ENCODE data around the gene SHMT1.

DNA sequence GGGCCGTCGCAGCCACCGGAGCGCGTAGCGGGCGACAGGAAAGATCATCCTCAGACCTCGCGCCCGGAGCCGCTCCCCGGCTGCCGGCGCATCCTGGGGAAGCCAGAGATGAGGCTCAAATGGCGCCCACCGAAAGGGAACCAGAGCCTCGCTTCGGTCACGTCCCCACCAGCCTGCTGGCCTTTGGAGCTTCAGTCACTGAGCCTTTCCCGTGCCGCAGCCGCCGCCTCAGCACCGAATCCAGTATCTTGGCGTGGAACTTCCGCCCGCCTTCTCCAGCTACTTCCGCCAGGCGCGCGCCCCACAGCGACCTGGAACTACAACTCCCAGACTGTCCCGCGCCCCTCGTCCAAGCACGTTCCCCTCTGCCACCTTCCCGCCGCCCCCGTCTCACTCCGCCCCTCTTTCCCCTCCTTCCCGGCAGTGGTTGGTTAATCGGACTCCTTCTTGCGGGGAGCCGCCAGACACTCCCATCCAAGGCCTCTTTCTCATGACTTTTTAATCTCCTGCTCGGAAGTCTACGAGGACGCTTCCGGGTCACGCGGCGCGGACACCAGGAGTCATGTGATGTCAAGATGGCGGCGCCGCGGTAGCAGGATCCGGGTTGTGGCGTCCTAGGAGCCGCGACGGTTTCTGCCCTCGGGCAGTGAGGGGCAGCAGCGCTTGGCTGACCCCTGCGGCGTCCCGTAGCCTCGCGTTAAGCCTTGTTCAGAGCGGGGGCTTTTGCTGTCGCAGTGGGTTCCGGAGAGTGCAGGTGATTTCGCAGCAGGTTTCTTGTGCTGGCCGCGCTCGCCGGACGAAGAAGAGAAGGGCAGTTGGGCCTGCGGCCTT, 48.4 kb downstream of the SHMT1 start, which contains the start of the genes SMCR8 and TOP3A:
- TF ChIP-seq, protein P1, sequence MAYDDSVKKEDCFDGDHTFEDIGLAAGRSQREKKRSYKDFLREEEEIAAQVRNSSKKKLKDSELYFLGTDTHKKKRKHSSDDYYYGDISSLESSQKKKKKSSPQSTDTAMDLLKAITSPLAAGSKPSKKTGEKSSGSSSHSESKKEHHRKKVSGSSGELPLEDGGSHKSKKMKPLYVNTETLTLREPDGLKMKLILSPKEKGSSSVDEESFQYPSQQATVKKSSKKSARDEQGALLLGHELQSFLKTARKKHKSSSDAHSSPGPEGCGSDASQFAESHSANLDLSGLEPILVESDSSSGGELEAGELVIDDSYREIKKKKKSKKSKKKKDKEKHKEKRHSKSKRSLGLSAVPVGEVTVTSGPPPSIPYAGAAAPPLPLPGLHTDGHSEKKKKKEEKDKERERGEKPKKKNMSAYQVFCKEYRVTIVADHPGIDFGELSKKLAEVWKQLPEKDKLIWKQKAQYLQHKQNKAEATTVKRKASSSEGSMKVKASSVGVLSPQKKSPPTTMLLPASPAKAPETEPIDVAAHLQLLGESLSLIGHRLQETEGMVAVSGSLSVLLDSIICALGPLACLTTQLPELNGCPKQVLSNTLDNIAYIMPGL (CRISPR knock-in tag; IDR thresholded peaks at IDR 0.05; ENCODE audit: borderline replicate concordance), result no peak
- TF ChIP-seq, protein P2, sequence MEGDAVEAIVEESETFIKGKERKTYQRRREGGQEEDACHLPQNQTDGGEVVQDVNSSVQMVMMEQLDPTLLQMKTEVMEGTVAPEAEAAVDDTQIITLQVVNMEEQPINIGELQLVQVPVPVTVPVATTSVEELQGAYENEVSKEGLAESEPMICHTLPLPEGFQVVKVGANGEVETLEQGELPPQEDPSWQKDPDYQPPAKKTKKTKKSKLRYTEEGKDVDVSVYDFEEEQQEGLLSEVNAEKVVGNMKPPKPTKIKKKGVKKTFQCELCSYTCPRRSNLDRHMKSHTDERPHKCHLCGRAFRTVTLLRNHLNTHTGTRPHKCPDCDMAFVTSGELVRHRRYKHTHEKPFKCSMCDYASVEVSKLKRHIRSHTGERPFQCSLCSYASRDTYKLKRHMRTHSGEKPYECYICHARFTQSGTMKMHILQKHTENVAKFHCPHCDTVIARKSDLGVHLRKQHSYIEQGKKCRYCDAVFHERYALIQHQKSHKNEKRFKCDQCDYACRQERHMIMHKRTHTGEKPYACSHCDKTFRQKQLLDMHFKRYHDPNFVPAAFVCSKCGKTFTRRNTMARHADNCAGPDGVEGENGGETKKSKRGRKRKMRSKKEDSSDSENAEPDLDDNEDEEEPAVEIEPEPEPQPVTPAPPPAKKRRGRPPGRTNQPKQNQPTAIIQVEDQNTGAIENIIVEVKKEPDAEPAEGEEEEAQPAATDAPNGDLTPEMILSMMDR (IDR thresholded peaks at IDR 0.05), result no peak
- no peak; a peak in 1 of 5 replicates for TF ChIP-seq RAD21 (conservative IDR thresholded peaks at IDR 0.05 in 1 of 2, IDR thresholded peaks at IDR 0.05 in 1 of 2)
